ENCODE data around the gene CDK8.

CDK8 gene

DNA sequence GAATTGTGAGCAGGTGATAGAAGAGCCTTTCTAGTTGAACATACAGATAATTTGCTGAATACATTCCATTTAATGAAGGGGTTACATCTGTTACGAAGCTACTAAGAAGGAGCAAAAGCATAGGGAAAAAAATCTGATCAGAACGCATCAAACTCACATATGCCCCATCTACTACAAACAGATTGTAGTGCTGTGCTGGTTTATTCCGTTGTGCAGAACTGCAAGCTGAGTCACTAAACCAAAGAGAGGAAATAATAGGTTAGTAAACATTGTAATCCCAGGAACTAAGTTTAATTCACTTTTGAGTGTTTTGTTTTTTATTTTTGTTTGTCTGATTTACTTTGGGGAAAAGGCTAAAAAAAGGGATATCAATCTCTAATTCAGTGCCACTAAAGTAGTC, 136.3 kb downstream of the CDK8 start:
- no peak for DNase-seq

DNA sequence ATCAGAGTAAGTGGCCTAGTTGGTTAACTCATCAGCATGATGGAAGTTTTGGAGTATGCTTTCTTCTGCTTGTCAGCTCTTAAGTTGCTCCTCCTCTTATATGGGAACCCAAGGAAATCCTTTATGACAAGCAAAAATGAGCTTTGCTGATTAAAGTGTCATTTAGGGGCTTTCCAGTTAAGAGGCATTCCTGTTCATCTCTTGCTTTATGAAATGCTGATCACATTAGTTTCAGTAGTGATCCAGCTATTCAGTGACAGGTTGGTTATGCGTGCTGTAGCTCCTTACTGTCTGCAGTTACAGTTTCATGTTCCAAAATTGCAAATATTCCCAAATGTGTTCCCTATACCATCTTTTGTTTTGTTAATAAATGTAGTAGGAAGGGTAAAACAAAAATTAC, 146.6 kb downstream of the CDK8 start:
- DNase-seq: no peak

GRCh38 chr13:26401069-26401468, 147.1 kb downstream of the CDK8 start:
- no peak for DNase-seq

GRCh38 chr13:26401578-26402021, 147.7 kb downstream of the CDK8 start:
- DNase-seq: no peak

GRCh38 chr13:26406791-26407190, 152.9 kb downstream of the CDK8 start:
- DNase-seq: no peak

GRCh38 chr13:26411206-26411605, 157.3 kb downstream of the CDK8 start:
- DNase-seq: no peak

DNA sequence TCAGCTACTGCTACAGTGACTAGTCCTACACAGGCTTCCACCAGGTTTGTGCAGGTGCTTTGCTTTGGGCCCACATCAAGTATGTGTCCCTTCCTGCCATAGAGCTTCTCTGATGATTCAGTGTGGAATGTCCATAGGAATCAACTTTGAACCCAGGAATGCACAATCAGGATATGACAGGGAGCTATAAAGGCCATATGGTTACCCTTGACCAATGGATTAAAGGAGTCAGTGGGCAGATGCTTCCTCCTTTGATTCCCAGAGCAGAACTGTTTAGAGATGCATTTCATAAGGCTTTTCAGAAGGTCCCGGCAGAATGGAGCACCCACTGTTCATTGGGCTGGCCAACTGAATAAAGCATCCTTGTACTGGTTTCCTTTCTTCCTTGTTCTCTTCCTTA, 158.3 kb downstream of the CDK8 start:
- no peak for DNase-seq

DNA sequence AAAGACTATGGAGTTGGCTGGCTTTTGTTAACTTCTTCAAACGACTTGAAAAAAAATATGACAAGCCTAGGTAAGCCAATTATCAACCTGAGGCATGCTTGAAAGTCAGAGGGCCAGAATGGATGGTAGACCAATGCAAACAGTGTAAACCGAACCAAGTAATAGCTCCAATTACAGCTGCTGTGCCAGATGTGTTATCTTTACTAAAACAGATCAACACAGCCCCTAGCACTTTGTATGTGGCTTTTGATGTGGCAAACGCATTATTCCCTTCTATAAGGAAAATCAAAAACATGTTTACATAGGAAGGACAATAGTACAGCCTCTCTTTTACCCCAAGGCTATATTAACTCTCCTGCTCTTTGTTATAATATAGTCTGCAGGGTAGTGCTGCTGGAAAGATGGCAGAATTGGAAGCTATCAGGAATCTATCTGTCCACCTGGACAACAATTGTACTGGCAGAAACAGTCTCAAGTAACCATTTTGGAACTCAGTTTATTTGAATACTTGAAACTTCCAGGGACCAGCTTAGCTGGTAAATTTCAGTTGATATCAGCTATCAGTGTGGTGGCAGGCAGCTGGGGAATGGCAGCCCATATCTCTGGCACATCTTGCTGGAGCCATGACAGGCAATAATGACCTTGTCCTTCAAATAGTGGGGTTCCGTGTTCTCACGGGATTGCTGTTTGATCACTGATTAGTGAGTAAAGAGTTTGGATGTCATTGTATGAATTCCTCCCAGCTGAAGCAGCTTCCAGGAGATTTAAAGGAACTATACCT, 159.2 kb downstream of the CDK8 start:
- DNase-seq: no peak

- DNase-seq: no peak
Observed at GRCh38 chr13:26420282-26420960, 166.5 kb downstream of the CDK8 start.

DNA sequence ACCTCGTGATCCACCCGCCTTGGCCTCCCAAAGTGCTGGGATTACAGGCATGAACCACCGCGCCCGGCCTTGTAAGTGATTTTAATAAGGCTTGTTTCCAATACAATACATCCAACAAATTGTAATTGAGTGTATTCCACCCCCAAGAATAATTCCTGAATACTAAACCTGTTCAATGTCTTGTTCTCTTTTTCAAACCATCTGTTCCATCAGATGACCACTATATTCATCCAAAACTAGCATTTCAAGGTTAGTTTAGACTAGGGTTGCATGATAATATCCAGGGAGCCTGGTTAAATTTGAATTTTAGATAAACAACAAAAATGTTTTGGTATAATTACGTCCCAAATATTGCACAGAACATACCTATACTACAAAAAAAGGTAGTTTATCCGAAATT, 168.1 kb downstream of the CDK8 start:
- no peak for DNase-seq

DNA sequence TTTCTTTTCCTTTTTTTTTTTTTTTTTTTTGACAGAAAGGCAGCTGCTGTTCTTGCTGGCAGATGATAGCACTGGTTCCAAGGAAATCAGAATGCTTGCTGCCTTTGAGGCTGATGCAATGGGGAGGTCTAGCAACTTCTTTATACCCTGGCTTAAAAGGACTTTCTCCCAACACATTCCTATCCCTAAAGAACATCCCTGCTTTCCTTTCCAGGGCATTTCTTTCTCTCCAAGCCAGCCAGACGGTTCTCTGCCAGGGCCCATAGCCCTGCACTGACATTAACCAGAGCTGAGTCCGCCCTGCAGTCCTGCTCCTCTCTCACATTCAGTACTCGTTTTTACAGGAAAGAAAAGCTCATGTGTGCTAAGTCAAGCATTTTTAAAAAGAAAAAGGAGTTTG, 169.7 kb downstream of the CDK8 start:
- no peak for DNase-seq

- no peak for DNase-seq
Observed at GRCh38 chr13:26424181-26424580, 170.3 kb downstream of the CDK8 start.

DNA sequence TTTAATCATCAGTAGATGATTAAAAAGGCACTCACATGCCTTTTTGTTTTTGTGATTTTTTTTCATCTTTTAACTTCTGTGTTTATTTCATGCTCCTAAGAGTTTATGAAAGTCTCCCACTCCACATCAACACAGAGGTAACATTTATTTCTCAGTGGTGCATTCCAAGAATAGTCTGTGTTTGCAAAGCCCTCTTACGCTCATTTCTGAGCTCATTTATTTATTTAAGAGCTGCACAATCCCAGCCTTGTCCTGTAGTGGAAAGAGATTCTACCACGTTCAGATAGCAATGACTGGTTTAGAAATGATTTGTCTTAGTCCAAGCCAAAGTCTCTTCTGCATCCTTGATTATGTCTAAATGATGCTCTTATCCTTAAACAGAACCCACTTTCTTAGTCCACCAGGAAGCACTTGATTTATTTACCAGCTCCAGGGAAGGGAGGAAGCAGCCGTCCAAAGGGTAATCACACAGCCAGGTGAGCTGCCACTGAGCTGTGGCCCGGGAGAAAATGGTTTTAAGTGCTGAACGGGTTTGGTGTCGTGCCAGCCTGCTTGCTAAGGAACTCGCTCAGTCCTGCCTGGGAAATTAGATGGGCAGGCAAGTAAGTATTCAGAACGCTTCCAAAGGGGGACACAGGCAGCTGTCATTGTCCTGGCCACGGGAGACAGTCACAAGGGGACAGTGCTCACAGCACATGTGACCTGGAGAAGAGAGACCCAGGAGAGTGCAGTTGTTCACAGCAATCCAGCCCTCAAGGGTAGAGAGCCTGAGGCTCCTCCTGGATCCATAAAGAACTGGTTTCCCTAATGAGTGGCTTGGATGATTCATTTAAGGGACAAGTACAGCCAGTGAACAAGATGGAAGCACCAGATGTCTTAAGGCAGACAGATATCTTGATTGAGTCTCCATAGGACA, 171.8 kb downstream of the CDK8 start:
- peak; percentile 19 for DNase-seq

DNA sequence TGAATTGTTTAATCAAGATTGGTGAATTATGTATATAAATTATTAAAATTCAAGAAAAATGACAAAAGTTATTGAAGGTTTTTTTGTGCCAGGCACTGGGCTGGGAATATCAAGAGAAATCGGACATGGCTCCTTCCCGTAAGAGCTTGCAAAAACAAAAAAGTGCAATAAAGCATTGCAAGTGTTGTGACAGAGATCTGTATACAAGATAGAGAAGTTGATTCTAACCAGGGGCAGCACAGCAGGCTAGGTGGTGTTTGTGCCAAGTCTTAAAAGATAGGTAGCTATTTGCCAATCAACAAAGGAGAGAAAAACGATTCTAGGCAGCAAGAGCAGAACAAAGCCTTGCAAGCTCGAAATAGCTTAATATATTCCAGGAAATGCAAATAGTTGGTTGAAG, 179.8 kb downstream of the CDK8 start:
- no peak for DNase-seq

GRCh38 chr13:26435171-26435570, 181.2 kb downstream of the CDK8 start:
- no peak for DNase-seq

- DNase-seq: no peak
Observed at GRCh38 chr13:26435646-26436045, 181.7 kb downstream of the CDK8 start.

- DNase-seq: no peak
Observed at GRCh38 chr13:26436914-26437313, 183.0 kb downstream of the CDK8 start.

DNA sequence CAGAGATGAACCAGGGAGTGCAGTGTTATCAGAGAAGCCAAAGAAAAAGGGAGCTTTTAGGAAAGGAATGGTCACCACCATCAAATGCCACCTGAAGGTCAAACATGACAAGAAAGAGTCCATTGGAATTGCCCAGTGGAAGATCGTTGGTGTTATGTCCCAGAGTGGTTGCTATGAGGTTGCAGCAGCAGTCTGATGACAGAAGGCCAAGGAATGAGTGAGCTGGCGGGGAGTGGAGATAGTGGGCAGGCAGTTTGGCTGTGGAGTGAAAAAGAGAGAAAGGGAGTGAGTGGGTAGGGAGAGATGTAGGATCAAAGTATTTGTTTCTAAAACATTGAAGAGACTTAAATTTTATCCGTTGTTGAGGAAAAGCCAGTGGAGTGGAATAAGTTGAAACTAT, 186.2 kb downstream of the CDK8 start:
- no peak for DNase-seq

GRCh38 chr13:26441476-26441875, 187.5 kb downstream of the CDK8 start:
- no peak for DNase-seq

- DNase-seq: no peak
Observed at GRCh38 chr13:26442541-26442940, 188.6 kb downstream of the CDK8 start.

- DNase-seq: no peak
Observed at GRCh38 chr13:26445092-26445491, 191.2 kb downstream of the CDK8 start.

- no peak for DNase-seq
Observed at GRCh38 chr13:26446751-26447150, 192.8 kb downstream of the CDK8 start.

- no peak for DNase-seq
Observed at GRCh38 chr13:26448032-26448431, 194.1 kb downstream of the CDK8 start.

All from NCI-H774 (cell line).